Measurements from ENCODE around the gene NUDT17.

The NUDT17 gene

DNA sequence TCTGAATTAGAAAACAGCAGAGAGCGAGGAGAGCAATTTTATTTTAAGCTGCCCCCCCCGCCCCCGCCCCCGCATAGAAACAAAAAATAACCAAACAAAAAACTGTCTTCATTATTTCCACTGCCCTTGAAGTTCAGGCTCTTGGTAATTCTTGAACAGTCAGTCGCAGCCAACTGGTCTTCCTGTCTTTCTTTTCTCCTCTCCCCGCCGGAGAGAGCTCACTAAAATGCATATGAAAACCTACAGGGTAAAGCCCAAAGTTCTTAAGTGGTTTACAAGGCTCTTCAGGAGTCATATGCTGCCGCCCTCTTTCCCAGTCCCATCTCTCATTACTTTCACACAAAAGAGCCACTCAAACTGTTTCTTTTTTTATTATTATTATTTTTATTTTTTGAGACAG lies 41.4 kb downstream of the NUDT17 start (continued):
- TF ChIP-seq ZFHX2 (tag by site-specific recombination; conservative IDR thresholded peaks at IDR 0.05) (no peak), ZNF184 (tag by site-specific recombination; IDR thresholded peaks at IDR 0.05) (no peak), ZNF544 (tag by site-specific recombination; IDR thresholded peaks at IDR 0.05) (no peak), ZNF169 (tag by site-specific recombination; IDR thresholded peaks at IDR 0.05) (no peak), ZNF248 (tag by site-specific recombination; IDR thresholded peaks at IDR 0.05) (no peak), ZNF391 (tag by site-specific recombination; IDR thresholded peaks at IDR 0.05; ENCODE audit: borderline replicate concordance, low read depth) (no peak), ZNF510 (tag by site-specific recombination; IDR thresholded peaks at IDR 0.05; ENCODE audit: insufficient replicate concordance) (no peak), ZNF785 (tag by site-specific recombination; IDR thresholded peaks at IDR 0.05) (no peak), ZBTB21 (tag by site-specific recombination; IDR thresholded peaks at IDR 0.05) (no peak), GLIS1 (tag by site-specific recombination; IDR thresholded peaks at IDR 0.05) (no peak), ZNF629 (tag by site-specific recombination; IDR thresholded peaks at IDR 0.05) (no peak)
- TF ChIP-seq, protein P1, sequence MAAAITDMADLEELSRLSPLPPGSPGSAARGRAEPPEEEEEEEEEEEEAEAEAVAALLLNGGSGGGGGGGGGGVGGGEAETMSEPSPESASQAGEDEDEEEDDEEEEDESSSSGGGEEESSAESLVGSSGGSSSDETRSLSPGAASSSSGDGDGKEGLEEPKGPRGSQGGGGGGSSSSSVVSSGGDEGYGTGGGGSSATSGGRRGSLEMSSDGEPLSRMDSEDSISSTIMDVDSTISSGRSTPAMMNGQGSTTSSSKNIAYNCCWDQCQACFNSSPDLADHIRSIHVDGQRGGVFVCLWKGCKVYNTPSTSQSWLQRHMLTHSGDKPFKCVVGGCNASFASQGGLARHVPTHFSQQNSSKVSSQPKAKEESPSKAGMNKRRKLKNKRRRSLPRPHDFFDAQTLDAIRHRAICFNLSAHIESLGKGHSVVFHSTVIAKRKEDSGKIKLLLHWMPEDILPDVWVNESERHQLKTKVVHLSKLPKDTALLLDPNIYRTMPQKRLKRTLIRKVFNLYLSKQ (tag by site-specific recombination; IDR thresholded peaks at IDR 0.05; ENCODE audit: borderline replicate concordance) = no peak
- TF ChIP-seq, protein P2, sequence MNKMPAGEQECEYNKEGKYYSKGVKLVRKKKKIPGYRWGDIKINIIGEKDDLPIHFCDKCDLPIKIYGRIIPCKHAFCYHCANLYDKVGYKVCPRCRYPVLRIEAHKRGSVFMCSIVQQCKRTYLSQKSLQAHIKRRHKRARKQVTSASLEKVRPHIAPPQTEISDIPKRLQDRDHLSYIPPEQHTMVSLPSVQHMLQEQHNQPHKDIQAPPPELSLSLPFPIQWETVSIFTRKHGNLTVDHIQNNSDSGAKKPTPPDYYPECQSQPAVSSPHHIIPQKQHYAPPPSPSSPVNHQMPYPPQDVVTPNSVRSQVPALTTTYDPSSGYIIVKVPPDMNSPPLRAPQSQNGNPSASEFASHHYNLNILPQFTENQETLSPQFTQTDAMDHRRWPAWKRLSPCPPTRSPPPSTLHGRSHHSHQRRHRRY (tag by site-specific recombination; IDR thresholded peaks at IDR 0.05) = no peak
- TF ChIP-seq, protein P3, sequence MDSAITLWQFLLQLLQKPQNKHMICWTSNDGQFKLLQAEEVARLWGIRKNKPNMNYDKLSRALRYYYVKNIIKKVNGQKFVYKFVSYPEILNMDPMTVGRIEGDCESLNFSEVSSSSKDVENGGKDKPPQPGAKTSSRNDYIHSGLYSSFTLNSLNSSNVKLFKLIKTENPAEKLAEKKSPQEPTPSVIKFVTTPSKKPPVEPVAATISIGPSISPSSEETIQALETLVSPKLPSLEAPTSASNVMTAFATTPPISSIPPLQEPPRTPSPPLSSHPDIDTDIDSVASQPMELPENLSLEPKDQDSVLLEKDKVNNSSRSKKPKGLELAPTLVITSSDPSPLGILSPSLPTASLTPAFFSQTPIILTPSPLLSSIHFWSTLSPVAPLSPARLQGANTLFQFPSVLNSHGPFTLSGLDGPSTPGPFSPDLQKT (IDR thresholded peaks at IDR 0.05; ENCODE audit: borderline replicate concordance, low read depth, low read length) = no peak
- TF ChIP-seq, protein P4, sequence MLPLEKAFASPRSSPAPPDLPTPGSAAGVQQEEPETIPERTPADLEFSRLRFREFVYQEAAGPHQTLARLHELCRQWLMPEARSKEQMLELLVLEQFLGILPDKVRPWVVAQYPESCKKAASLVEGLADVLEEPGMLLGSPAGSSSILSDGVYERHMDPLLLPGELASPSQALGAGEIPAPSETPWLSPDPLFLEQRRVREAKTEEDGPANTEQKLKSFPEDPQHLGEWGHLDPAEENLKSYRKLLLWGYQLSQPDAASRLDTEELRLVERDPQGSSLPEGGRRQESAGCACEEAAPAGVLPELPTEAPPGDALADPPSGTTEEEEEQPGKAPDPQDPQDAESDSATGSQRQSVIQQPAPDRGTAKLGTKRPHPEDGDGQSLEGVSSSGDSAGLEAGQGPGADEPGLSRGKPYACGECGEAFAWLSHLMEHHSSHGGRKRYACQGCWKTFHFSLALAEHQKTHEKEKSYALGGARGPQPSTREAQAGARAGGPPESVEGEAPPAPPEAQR (tag by site-specific recombination; IDR thresholded peaks at IDR 0.05) = no peak

DNA sequence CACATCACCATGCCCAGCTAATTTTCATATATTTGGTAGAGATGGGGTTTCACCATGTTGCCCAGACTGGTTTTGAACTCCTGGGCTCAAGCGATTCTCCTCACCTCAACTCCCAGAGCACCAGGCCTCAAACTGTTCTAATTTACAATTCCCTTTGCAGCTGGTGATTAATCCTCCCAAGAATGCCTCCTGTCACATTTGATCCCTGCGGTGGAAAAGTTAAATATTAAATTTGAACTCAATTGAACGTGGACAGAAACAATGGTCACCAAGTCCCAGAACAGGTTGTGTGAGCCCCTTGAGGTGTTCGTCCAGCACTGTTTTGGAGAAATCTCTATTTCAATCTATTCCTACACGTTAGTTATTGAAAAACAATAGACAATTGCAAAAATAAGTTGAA lies 42.2 kb downstream of the NUDT17 start:
- H3K9me3 ChIP-seq (ENCODE audit: control insufficient read depth, insufficient read depth, low read depth, low read length) = no peaks in the 10 kb centered on the region
- no peak for TF ChIP-seq ZNF624 (tag by site-specific recombination; IDR thresholded peaks at IDR 0.05)
- TF ChIP-seq, protein P5, sequence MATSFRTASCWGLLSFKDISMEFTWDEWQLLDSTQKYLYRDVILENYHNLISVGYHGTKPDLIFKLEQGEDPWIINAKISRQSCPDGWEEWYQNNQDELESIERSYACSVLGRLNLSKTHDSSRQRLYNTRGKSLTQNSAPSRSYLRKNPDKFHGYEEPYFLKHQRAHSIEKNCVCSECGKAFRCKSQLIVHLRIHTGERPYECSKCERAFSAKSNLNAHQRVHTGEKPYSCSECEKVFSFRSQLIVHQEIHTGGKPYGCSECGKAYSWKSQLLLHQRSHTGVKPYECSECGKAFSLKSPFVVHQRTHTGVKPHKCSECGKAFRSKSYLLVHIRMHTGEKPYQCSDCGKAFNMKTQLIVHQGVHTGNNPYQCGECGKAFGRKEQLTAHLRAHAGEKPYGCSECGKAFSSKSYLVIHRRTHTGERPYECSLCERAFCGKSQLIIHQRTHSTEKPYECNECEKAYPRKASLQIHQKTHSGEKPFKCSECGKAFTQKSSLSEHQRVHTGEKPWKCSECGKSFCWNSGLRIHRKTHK (tag by site-specific recombination; IDR thresholded peaks at IDR 0.05) = no peak
- no peak for TF ChIP-seq ZBTB48 (tag by site-specific recombination; IDR thresholded peaks at IDR 0.05)
- no peak for TF ChIP-seq ZNF677 (tag by site-specific recombination; IDR thresholded peaks at IDR 0.05)
- TF ChIP-seq, protein P6, sequence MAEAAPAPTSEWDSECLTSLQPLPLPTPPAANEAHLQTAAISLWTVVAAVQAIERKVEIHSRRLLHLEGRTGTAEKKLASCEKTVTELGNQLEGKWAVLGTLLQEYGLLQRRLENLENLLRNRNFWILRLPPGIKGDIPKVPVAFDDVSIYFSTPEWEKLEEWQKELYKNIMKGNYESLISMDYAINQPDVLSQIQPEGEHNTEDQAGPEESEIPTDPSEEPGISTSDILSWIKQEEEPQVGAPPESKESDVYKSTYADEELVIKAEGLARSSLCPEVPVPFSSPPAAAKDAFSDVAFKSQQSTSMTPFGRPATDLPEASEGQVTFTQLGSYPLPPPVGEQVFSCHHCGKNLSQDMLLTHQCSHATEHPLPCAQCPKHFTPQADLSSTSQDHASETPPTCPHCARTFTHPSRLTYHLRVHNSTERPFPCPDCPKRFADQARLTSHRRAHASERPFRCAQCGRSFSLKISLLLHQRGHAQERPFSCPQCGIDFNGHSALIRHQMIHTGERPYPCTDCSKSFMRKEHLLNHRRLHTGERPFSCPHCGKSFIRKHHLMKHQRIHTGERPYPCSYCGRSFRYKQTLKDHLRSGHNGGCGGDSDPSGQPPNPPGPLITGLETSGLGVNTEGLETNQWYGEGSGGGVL (tag by site-specific recombination; IDR thresholded peaks at IDR 0.05) = no peak
- no peak for TF ChIP-seq ZNF544 (tag by site-specific recombination; IDR thresholded peaks at IDR 0.05)
- TF ChIP-seq OVOL3 (tag by site-specific recombination; IDR thresholded peaks at IDR 0.05) = no peak
- no peak for TF ChIP-seq ZNF2 (tag by site-specific recombination; IDR thresholded peaks at IDR 0.05)
- TF ChIP-seq KLF10 (tag by site-specific recombination; IDR thresholded peaks at IDR 0.05) = no peak
- TF ChIP-seq ZNF416 (tag by site-specific recombination; IDR thresholded peaks at IDR 0.05) = no peak
- TF ChIP-seq ZNF274 (IDR thresholded peaks at IDR 0.05; ENCODE audit: low read length) = no peak
- TF ChIP-seq ZNF274 (tag by site-specific recombination; IDR thresholded peaks at IDR 0.05; ENCODE audit: borderline replicate concordance) = no peak
- TF ChIP-seq, protein P1 (tag by site-specific recombination; IDR thresholded peaks at IDR 0.05; ENCODE audit: borderline replicate concordance) = no peak
- peaks cover 14% of the 10 kb centered on the region for H3K4me1 ChIP-seq (ENCODE audit: control insufficient read depth, insufficient read depth, low read length)
- ChIA-PET CTCF (interaction anchor here (0.6 to 11.9 kb wide), 3 partner anchors 21 to 71 kb away, joined by 3 to 222 read pairs (median 3); partner anchors contain the start of genes ITGA10 and NUDT17), POLR2A (interaction anchor here (1.2 to 1.3 kb wide), 2 partner anchors 28 to 40 kb away, joined by 3 read pairs; partner anchors contain the start of genes PIAS3 and RBM8A)
- H3K4me3 ChIP-seq (ENCODE audit: low read depth, low read length) = no peak overlapping the region
- H3K36me3 ChIP-seq (ENCODE audit: control insufficient read depth in 2 of 2, insufficient read depth in 1 of 2, low read length in 2 of 2) = no peaks in the 10 kb centered on the region
- H3K27ac ChIP-seq (ENCODE audit: extremely low read depth, low read depth, low read length) = no peak overlapping the region
